Liver (tissue), 3 donors: ENCODE data around the gene PFKP.

ENCODE experiments used
- CTCF ChIP-seq: fragments of 150-350 bp; IDR thresholded peaks from 2 replicates; pipeline ENCODE4 v1.5.1; 2017; ENCODE audit warnings: improper control_type of control experiment, low read depth, low read length; ENCODE audit not compliant: missing input control
- FOXA2 ChIP-seq: IDR thresholded peaks from 2 replicates; pipeline ENCODE4 v1.6.1; 2016; ENCODE audit warnings: antibody characterized with exemption
- TF ChIP-seq, protein P1 (sequence below): IDR thresholded peaks from 2 replicates; pipeline ENCODE4 v1.6.1; 2016; ENCODE audit warnings: antibody characterized with exemption
- donor health status: healthy.
- donor health status: healthy.

- TF ChIP-seq, protein P1, sequence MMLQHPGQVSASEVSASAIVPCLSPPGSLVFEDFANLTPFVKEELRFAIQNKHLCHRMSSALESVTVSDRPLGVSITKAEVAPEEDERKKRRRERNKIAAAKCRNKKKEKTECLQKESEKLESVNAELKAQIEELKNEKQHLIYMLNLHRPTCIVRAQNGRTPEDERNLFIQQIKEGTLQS = no peak
- no peak for TF ChIP-seq CTCF
- TF ChIP-seq FOXA2 = no peak
Observed at GRCh38 chr10:3069876-3070275, 2.5 kb downstream of the PFKP start.
